ENCODE data around the gene JMJD6.
"Not testable (repeated sequence)": the region's sequence is repeated elsewhere in the genome, so short reads cannot be mapped to it uniquely, and the experiment has no call there.

JMJD6 gene

GRCh38 chr17:76736349-76737081, 10.1 kb upstream of the JMJD6 start:
- peak; percentile 86 for DNase-seq

GRCh38 chr17:76735586-76736348, 9.4 kb upstream of the JMJD6 start:
- no peak for DNase-seq

GRCh38 chr17:76735006-76735405, 8.6 kb upstream of the JMJD6 start:
- DNase-seq, result no peak

DNA sequence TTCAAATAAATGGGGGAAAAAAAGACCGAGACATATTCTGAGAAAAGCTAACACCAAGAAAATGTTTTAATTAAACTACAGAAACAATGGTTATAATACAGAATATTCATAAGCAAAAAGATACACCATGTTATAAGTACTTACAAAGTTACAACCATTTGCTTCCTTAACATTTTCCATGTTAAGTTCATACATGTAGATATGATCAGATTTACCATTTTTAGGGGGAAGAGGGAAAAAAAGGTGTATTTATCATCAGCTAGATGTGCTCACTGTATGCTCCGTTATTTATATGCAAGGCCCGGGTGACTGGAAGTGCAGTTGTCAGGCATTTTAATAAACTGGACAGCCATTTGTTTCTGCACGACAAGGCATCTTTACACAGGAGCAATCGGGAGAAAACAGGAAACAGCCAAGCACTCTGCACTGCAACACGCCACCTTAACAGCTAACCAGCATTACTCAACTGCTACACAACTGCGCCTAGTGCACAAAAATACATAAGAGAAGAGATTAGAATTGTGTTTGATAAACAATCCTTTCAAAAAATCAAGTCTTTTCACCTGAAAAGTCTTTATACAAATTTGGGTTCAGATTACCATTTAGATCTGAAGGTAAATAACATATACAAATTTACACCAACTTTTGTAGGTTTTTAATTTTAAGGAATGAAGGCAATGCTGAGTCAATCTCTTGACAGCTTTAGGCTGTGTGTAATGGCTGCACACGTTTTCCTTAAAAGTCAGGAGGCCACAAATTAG, 7.9 kb upstream of the JMJD6 start:
- no peak for DNase-seq

GRCh38 chr17:76733618-76733957, 7.2 kb upstream of the JMJD6 start:
- DNase-seq, result no peak

GRCh38 chr17:76732734-76733617, 6.6 kb upstream of the JMJD6 start:
- no peak for DNase-seq

- not testable (repeated sequence) for DNase-seq
These were observed 5.7 kb upstream of the JMJD6 start for GRCh38 chr17:76731800-76732733.

- DNase-seq, result no peak
These were observed 1.5 kb upstream of the JMJD6 start for GRCh38 chr17:76727745-76728456.

DNA sequence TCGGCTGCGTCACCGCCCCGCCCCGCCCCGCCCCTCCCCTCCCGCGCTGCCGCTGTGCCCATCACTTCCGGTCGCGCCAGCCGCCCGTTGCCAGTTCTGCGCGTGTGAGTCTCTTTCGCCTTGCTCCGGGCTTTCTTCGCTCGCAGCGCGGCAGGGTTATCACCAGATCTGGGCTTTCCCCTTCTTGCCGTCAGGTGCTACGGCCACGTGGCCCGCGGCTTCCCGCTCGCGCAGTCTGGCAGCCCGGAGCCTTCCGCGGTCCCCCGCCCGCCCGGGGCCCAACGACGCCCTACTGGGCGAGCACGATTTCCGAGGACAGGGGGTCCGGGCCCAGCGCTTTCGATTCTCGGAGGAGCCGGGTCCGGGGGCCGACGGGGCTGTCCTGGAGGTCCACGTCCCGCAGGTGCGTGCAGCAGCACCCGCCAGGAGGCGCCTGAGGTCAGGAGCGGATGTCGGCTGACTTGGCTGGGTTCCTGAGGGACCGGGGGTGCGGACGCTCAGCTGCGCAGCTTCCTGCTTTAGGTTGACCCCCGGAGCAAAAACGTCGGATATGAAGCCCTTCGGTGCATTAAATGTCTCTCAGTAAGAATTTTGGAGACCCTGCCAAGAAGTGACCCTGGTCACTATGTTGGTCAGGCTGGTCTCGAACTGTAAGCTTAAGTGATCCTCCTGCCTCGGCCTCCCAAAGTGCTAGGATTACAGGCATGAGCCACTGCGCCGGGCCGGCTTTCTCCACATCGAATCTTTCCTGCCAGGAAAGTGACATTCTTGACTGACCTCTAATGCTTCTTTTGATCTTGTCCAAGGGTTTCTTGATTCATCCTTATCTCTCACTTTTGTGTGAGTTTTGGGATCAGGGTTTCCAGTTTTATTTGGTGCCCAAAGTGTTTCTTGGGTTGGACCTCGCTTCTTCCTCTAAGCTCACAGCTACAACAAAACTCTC, 641 bp upstream of the JMJD6 start, which contains the start of gene METTL23:
TSS of gene METTL23 (plus strand) at position 64 of the 943 bp plus-strand sequence. CDS start 2,872 bp downstream, outside the sequence.
- DNase-seq, result peak; percentile 88

- no peak for DNase-seq
These were observed 701 bp downstream of the JMJD6 start for GRCh38 chr17:76725580-76726230.

DNA sequence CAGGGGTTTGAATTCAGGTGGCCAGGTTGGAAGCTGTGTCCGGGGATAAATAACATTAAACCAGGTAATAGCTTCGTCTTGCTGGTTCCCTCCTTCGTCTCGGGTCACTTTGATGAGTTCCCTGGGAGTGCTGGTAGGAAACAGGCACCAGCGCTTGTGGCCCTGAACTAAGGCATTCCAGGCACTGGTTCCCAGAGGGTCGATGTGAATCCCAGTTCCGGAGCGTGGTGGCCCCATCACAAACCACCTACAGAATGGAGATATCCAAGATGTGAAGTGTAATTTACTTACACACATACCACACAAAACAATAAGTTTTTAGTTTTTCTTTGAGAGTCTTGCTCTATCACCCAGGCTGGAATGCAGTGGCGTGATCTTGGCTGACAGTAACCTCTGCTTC, 2.6 kb downstream of the JMJD6 start:
- no peak for DNase-seq

DNA sequence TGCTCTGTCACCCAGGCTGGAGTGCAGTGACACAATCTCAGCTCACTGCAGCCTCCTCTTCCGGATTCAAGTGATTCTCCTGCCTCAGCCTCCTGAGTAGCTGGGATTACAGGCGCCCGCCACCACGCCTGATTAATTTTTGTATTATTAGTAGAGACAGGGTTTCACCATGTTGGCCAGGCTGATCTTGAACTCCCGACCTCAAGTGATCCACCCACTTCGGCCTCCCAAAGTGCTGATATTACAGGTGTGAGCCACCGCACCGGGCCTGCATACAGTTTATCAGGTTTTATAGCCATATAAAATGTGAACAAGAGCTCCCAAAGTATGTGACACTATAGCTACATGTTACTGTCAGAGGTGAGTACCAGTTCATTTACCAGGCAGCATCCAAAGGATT, 3.4 kb downstream of the JMJD6 start:
- not testable (repeated sequence) for DNase-seq

- no peak for DNase-seq
These were observed 4.1 kb downstream of the JMJD6 start for GRCh38 chr17:76722279-76722678.

GRCh38 chr17:76721463-76721862, 4.9 kb downstream of the JMJD6 start:
- DNase-seq, result no peak

DNA sequence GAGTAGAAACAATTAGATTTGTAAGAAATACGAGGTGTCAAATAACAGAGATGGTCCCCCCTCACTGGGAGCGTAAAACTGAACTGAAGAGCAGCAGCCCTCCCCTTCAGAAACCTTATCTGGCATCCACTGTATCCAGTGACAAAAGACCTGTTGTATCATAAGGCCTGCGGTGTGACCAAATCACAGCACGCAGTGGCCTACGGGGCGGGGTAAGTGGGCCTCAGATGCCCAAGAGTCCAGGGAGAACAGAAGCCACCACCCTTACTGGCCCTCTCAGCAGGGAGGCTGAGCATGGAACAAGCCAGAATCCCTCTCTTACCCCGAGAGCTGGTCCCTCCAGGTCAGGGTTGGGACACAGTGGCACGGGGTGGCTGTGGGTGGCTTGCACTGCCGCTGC, 5.5 kb downstream of the JMJD6 start:
- DNase-seq, result no peak

- DNase-seq, result no peak
These were observed 6.2 kb downstream of the JMJD6 start for GRCh38 chr17:76720211-76720610.

DNA sequence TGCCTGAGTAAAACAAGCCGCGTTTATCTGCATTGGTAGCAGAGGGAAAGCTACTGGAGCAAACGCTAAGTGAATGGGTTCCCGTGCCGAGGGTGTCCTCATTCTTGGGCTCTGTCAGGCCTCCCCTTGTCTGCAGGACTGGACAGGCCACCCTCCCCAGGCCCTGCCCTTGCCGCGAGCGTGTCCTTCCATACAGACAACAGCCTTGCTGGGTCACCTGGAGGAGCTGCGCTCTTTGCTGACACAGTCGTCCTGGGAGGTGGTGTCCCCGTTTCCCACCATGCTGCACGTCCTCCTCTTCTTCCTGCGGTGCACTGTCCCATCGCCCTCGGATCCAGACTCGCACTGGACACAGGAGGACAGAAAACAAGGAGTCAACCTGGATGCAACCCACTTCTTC, 7.9 kb downstream of the JMJD6 start:
- DNase-seq, result no peak

GRCh38 chr17:76716839-76717215, 9.6 kb downstream of the JMJD6 start:
- DNase-seq, result no peak

All from retina (tissue), 1 donor.